K562 (cell line): Measurements from ENCODE around the gene CAMK2D.

ENCODE experiments used
- CHCHD3 ChIP-seq: fragments of 250-450 bp; sonication (Bioruptor Pico); IDR thresholded peaks from 2 replicates; pipeline ENCODE4 v2.1.2; 2022; ENCODE audit warnings: mild to moderate bottlenecking
- CTCF ChIP-seq, 3 experiments: IDR thresholded peaks in 2 of 3; conservative IDR thresholded peaks in 1 of 3; 2 replicates each; pipeline ENCODE4 v1.5.1; 2011 to 2012; ENCODE audit warnings: low read length in 3 of 3, mild to moderate bottlenecking in 3 of 3, control low read depth in 2 of 3, improper control_type of control experiment in 1 of 3, inconsistent platforms in 1 of 3, low read depth in 1 of 3, mixed read lengths in 1 of 3, moderate library complexity in 1 of 3; ENCODE audit not compliant: insufficient read depth in 2 of 3
- E2F5 ChIP-seq: sonication (generic); formaldehyde crosslinking; IDR thresholded peaks from 2 replicates; pipeline ENCODE4 v1.8.0; 2022; ENCODE audit warnings: mild to moderate bottlenecking, missing genetic modification reagents
- HDAC2 ChIP-seq: fragments of 450-650 bp; IDR thresholded peaks from 2 replicates; pipeline ENCODE4 v1.6.1; 2016; ENCODE audit warnings: mild to moderate bottlenecking
- MITF ChIP-seq: IDR thresholded peaks from 2 replicates; pipeline ENCODE4 v1.6.1; 2014; ENCODE audit warnings: antibody characterized with exemption
- NR2C2 ChIP-seq, 2 experiments: fragments of 200-800 bp in 1 of 2; sonication (Bioruptor generic) in 1 of 2; sonication (generic) in 1 of 2; formaldehyde crosslinking in 1 of 2; IDR thresholded peaks; 2 replicates each; pipeline versions ENCODE4 v1.6.1 to v1.8.0; 2016 to 2022; ENCODE audit warnings: mild to moderate bottlenecking in 1 of 2, missing compliant biosample characterization in 1 of 2, missing genetic modification characterization in 1 of 2, missing genetic modification reagents in 1 of 2
- POLR2A ChIP-seq: fragments of 450-650 bp; conservative IDR thresholded peaks from 2 replicates; pipeline ENCODE4 v1.6.1; 2016
- POLR2G ChIP-seq: fragments of 200-400 bp; formaldehyde crosslinking; IDR thresholded peaks from 2 replicates; pipeline ENCODE4 v1.6.1; 2017; ENCODE audit warnings: low read depth, mild to moderate bottlenecking, antibody characterized with exemption, low read length, moderate library complexity
- RAD21 ChIP-seq, 2 experiments: fragments of 250-450 bp in 1 of 2; fragments of 450-650 bp in 1 of 2; sonication (Bioruptor Pico) in 1 of 2; formaldehyde crosslinking in 1 of 2; IDR thresholded peaks in 1 of 2; conservative IDR thresholded peaks in 1 of 2; 2 replicates each; pipeline versions ENCODE4 v1.4.0 to v1.8.0; 2020 to 2022; ENCODE audit warnings: mild to moderate bottlenecking in 2 of 2, moderate library complexity in 1 of 2
- RFX7 ChIP-seq: fragments of 250-450 bp; sonication (Bioruptor Pico); IDR thresholded peaks from 2 replicates; pipeline ENCODE4 v1.5.1; 2021; ENCODE audit warnings: mild to moderate bottlenecking
- SIN3B ChIP-seq: fragments of 450-650 bp; IDR thresholded peaks from 2 replicates; pipeline ENCODE4 v1.6.1; 2017; ENCODE audit warnings: low read depth, mild to moderate bottlenecking, moderate library complexity
- SMARCA5 ChIP-seq: fragments of 450-650 bp; IDR thresholded peaks from 2 replicates; pipeline ENCODE4 v1.6.1; 2016

- TF ChIP-seq CHCHD3 (CRISPR knock-in tag) = no peak
- no peak for TF ChIP-seq CTCF (IDR thresholded peaks at IDR 0.05 in 2 of 3, conservative IDR thresholded peaks at IDR 0.05 in 1 of 3; ENCODE audit: insufficient read depth in 2 of 3, low read depth in 1 of 3, low read length in 3 of 3)
- TF ChIP-seq HDAC2 = no peak
- TF ChIP-seq POLR2A = no peak
- no peak for TF ChIP-seq POLR2G
- TF ChIP-seq SIN3B = no peak
- TF ChIP-seq SMARCA5 = no peak
- no peak for TF ChIP-seq MITF
- TF ChIP-seq RFX7 (CRISPR knock-in tag) = no peak
- no peak for TF ChIP-seq E2F5 (CRISPR knock-in tag)
- no peak for TF ChIP-seq RAD21 (CRISPR knock-in tag; conservative IDR thresholded peaks at IDR 0.05 in 1 of 2, IDR thresholded peaks at IDR 0.05 in 1 of 2)
- TF ChIP-seq NR2C2 (CRISPR knock-in tag; IDR thresholded peaks at IDR 0.05) = no peak
- TF ChIP-seq NR2C2 (tag; IDR thresholded peaks at IDR 0.05) = no peak
These were observed 165.1 kb downstream of the CAMK2D start for GRCh38 chr4:113596396-113596795.
